NB4 (cell line): Measurements from ENCODE around the gene PHACTR1.
A peak's percentile ranks its signal among the peaks of the same experiment; 100 is the strongest.

Source experiments
- DNase-seq: peaks from one replicate; pipeline ENCODE4 v3.0.0; 2010; ENCODE audit warnings: low read depth
- H3K4me3 ChIP-seq: one replicate; pipeline ENCODE4 v1.5.1; 2011; ENCODE audit warnings: mild to moderate bottlenecking, low read depth, low read length, moderate library complexity
- CTCF ChIP-seq: IDR thresholded peaks from one replicate; pipeline ENCODE4 v1.5.1; 2012; ENCODE audit warnings: low read depth, low read length
- MYC ChIP-seq: IDR thresholded peaks from 2 replicates; pipeline ENCODE4 v1.6.1; 2011; ENCODE audit warnings: low read depth, low read length
- POLR2A ChIP-seq: IDR thresholded peaks from 2 replicates; pipeline ENCODE4 v1.6.1; 2011; ENCODE audit warnings: mild to moderate bottlenecking; ENCODE audit not compliant: insufficient read length; ENCODE audit errors: extremely low read depth
- TF ChIP-seq, protein P1 (sequence below): IDR thresholded peaks from 2 replicates; pipeline ENCODE4 v1.6.1; 2011; ENCODE audit warnings: low read depth, low read length

The PHACTR1 gene

DNA sequence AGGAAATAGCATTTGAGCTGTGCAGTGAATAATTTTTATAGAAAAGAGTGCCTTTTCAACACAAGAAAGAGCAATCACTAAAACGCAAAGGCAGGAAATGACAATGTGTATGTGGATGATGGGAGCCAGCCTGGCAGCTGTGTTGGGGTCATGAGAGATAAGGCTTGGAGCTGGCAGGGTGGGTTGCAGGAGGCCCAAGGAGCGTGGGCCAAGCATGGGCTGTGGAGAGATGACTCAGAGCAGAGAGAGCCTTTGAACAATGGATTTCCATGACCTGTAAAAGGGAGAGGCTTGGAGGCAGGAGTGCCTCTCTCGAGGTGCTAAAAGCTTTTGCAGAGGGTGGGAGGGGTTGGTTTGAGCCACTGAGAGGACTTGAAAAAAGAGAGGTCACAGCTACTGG, 618.4 kb downstream of the PHACTR1 start:
- H3K4me3 ChIP-seq, result no peak overlapping the region
- TF ChIP-seq, protein P1, sequence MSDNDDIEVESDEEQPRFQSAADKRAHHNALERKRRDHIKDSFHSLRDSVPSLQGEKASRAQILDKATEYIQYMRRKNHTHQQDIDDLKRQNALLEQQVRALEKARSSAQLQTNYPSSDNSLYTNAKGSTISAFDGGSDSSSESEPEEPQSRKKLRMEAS, result no peak
- no peak for TF ChIP-seq MYC
- TF ChIP-seq POLR2A, result no peak
- no peak for TF ChIP-seq CTCF
- no peak for DNase-seq

- peak; percentile 86 for DNase-seq
- TF ChIP-seq POLR2A (no peak), CTCF (peak; percentile 74)
- no peak overlapping the region for H3K4me3 ChIP-seq
Observed at GRCh38 chr6:13336553-13336952, 620.0 kb downstream of the PHACTR1 start.

DNA sequence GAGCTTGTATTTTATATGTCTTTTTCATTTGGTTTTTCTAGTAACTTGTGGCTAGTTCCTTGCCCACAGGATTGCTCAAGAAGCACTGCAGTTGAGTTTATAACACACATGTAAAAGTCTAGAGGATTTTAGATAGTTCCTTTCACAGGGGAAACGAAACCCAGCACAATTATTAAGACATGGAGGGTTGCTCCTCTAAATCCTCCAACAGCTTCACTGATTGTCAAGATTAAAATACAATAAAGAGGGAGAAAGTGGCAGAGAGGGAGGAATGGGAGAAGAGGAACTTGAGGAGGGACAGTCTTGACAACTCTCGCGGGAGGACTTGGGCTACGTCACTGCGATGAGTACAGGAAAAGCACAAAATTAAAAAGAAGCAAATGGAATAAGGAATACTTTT, 621.5 kb downstream of the PHACTR1 start:
- peak overlapping the region; percentile 42 for H3K4me3 ChIP-seq
- peak; percentile 91 for DNase-seq
- no peak for TF ChIP-seq POLR2A
